MM.1S (cell line): ENCODE measurements around the gene ZNF275.

Experiments used
- CTCF ChIP-seq: fragments of 300-600 bp; sonication (generic); IDR thresholded peaks from 2 replicates; pipeline ENCODE4 v1.5.1; 2016; ENCODE audit warnings: antibody characterized with exemption, low read length, mixed read lengths
- EZH2 ChIP-seq: fragments of 300-600 bp; sonication (generic); optimal IDR thresholded peaks from 2 replicates; pipeline ENCODE3; 2017; ENCODE audit warnings: low read depth, mild to moderate bottlenecking, antibody characterized with exemption, low read length, mixed read lengths
- EZH2phosphoT487 ChIP-seq: fragments of 300-600 bp; sonication (generic); IDR thresholded peaks from 2 replicates; pipeline ENCODE4 v1.6.1; 2018; ENCODE audit warnings: antibody characterized with exemption, low read length

- TF ChIP-seq CTCF, result no peak
- TF ChIP-seq EZH2phosphoT487, result no peak
- TF ChIP-seq EZH2, result no peak
These were observed 50.4 kb downstream of the ZNF275 start for GRCh38 chrX:153384390-153384789.
